T47D (cell line): ENCODE data around the gene ING5.
"Not testable (repeated sequence)": the region's sequence is repeated elsewhere in the genome, so short reads cannot be mapped to it uniquely, and the experiment has no call there.

Source experiments
- DNase-seq, 2 experiments: peaks; one replicate each; pipeline versions ENCODE4 v3.0.0 to v3.0.0-alpha.2; 2011 to 2012; ENCODE audit warnings: low read depth in 1 of 2, low spot score in 1 of 2
- JUND ChIP-seq: IDR thresholded peaks from 2 replicates; pipeline ENCODE4 v1.6.1; 2012; ENCODE audit warnings: low read depth
- in situ Hi-C: cut with HindIII; loops from 2 replicates; pipeline ENCODE4 v1.10.0; 2016; ENCODE audit warnings: low sequenced_read_pairs, low pct_unique_long_range_greater_than_20kb

ING5 gene

GRCh38 chr2:241728627-241729026 is 26.8 kb downstream of the ING5 start:
- no peak for DNase-seq
- in situ Hi-C loops: no loop called here

GRCh38 chr2:241729868-241730267 is 28.0 kb downstream of the ING5 start:
- in situ Hi-C loops: no loop called here
- no peak for DNase-seq
- no peak for TF ChIP-seq JUND

More at GRCh38 chr2:241728627-241729026, 26.8 kb downstream of the ING5 start:
- no peak for TF ChIP-seq JUND

DNA sequence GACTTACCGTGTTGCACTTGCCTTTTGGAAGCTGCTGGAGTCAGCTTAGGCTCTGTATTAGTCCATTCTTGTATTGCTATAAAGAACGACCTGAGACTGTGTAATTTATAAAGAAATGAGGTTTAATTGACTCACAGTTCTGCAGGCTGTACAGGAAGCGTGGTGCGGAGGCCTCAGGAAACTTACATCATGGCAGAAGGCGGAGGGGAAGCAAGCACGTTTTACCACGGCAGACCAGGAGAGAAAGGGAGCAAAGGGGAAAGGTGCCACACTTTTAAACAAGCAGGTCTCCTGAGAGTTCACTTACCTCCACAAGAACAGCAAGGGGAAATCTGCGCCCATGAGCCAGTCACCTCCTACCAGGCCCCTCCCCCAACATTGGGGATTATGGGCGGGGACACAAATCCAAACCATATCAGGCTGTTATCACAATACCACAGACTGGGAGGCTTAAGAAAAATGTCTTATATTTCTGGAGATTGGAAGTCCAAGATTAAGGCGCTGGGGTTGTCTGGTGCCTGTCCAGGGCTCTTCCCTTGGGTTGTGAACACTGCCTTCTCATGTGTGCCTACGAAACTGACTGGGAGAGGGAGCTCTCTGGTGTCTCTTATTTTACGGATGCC is 28.9 kb downstream of the ING5 start:
- in situ Hi-C loops: no loop called here
- DNase-seq: no peak
- TF ChIP-seq JUND: no peak

DNA sequence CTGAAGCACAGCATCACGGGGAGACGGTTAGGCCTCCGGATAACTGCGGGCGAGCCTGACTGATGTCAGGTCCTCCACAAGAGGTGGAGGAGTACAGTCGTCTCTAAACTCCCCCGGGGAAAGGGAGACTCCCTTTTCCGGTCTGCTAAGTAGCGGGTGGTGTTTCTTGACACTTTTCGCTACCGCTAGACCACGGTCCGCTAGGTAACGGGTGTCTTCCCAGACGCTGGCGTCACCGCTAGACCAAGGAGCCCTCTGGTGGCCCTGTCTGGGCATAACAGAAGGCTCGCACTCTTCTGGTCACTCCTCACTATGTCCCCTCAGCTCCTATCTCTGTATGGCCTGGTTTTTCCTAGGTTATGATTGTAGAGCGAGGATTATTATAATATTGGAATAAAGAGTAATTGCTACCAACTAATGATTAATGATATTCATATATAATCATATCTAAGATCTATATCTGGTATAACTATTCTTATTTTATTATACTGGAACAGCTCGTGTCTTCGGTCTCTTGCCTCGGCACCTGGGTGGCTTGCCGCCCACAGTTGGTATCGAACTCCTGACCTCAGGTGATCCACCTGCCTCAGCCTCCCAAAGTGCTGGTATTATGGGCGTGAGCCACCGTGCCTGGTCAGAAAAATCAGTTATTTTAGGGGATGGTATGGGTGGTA is 30.8 kb downstream of the ING5 start:
- in situ Hi-C loops: not testable (repeated sequence)

DNA sequence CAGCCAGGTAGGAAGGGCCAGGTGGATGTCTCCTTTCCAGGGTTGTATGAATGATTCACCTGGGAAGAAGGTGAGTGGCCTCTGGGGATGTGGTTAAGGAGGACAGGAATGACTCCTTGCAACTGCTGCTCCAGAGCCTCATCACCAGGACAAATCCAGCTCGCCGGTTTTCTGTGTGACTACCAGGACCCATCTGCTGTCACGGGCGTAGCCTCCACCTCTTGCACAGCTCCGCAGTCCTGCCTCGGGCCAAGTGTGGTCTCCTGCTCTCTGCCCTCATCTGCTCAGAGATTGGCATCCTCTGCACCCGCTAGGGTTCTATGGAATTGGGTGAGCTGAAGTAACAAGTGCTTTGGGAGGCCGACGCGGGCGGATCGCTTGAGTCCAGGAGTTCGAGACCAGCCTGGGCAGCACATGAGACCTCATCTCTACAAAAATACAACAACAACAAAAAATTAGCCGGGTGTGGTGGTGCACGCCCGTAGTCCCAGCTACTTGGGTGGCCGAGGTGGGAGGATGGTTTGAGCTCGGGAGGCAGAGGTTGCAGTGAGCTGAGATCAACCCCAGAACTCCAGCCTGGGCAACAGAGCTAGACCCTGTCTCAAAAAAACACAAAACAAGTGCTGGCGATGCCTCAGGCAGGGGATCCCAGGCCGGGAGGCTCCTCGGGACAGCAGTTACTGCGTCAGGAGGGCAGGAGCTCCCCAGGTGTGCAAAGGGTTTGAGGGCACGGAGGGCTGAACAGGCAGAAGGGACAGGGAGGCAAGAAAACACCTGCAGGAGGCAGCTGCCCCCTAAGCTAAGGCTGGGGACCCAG is 31.8 kb downstream of the ING5 start:
- in situ Hi-C loops: no loop called here
- peak in 1 of 2 experiments; percentile 16 for DNase-seq
- TF ChIP-seq JUND: no peak

More for the DNA sequence above, 30.8 kb downstream of the ING5 start:
- peak in 1 of 2 experiments; percentile 59 for DNase-seq

DNA sequence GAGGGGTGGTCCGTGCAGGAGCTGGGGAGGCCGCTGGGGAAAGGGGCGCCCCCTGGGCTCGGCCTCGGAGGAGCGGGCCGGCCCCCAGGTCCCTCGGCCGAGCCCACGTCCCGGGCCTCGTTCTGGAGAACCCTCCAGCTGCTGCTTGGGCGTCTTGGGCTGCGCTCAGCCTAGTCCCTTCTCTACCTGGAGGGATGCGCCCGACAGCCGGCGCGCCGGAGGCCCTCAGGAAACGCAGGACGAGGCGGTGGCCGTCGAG is 32.3 kb downstream of the ING5 start:
- DNase-seq: no peak
- TF ChIP-seq JUND: no peak
- in situ Hi-C loops: no loop called here

DNA sequence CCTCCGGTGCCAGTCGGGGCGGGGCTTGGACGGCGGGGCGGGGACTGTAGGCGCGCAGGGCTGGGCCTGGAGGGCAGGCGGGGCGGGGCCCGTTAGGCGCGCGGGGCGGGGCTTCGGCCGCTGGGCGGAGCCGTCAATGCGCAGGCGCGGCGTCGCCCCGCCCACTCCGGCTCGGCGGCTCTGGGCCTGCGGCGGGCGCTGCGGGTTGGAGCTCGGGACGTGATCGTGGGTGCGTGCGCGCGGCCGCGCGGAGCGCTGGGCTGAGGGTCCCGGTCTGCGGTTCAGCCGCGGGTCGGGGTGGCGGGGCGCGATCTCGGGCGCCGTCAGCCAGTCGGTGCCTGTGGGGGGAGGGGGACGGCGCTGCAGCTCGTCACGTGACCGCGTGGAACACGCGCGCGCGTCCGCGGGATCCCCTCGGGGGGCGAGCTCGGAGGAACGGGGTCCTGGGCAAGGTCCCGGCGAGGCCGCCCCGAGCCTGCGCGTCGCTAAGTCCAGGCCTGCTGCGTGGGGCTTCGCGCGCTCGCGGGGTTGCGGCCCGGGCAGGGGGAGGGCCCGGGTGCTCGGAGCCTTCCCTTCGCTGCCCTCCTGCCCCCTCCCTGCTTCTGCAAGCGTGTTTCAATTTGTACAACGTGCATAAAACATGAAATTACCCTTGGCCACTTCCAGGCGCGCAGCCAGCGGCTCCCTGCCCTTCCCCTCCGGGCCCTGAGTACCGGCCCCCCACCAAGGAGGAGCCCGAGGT is 32.8 kb downstream of the ING5 start, which contains the start of gene D2HGDH:
Gene D2HGDH, plus strand, starts transcription at position 164 of the 742 bp plus-strand sequence. CDS start 595 bp downstream, outside the sequence.
- peak; percentile 64 to 82 for DNase-seq
- in situ Hi-C loops: no loop called here
- TF ChIP-seq JUND: no peak

GRCh38 chr2:241736111-241736510 is 34.3 kb downstream of the ING5 start:
- TF ChIP-seq JUND: no peak
- in situ Hi-C loops: no loop called here
- no peak for DNase-seq

DNA sequence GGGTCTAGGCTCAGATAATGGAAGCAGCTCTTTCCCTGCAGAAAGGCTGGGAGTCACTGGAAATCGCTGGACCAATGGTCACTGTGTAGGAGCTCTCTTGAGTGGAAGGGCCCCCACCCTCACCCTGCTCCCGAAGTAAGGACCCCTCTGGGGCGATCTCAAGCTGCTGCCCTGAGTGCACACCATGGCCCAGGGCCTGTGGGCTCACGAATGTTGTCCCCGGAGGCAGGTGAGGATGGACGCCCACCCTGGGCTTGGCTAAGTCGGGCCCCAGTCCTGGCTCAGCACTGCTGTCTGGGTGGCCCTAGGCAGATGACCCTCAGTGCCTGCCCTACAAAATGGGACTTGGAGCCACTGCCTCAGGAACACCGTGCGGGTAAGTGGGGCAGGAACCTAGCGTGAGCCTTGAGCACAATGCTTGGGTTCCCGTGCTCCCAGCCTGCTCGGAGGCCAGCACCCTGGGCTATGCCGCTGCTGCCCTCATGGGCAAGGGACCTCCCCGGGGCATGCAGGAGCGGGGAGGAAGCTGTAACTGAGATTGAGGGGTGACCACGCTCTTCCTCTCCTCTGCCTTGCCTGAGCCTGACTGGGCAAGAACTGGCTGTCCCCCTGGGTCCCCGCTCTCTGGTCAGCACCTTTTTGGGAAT is 36.3 kb downstream of the ING5 start:
- in situ Hi-C loops: no loop called here
- TF ChIP-seq JUND: no peak
- DNase-seq: no peak

DNA sequence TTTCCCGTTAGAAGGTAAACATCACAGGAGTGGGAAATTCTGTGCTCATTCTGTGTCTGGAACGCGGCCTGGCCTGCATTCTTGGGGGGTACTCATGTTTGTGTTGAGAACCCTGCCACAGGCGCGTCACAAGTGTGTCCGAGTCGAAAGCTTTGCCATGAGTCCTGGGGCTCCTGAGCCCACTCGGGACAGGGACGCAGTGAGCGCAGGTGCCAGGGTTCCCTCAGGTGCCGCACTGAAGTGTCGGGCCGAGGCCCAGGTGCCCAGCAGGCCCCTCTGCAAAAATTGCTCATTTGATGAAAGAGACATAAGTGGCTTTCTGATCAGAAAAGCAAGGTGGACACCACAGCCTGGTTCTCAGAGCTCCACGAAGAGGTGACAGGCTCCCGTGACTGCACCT is 37.3 kb downstream of the ING5 start:
- DNase-seq: no peak
- TF ChIP-seq JUND: no peak
- in situ Hi-C loops: no loop called here

DNA sequence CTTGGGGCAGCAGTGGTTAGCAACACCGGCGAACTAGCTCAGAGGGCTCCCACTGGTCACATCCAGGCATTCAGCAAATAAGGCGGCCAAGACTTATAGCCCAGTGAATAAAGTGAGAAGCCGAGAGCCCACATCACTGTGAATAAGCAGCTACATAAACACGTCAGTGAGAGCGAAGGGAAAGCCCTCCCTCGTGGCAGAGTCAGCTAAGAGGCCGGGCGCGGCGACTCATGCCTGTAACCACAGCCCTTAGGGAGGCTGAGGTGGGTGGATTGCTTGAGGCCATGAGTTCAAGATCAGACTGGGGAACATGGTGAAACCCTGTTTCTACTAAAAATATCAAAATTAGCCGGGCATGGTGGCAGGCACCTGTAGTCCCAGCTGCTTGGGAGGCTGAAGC is 37.8 kb downstream of the ING5 start:
- in situ Hi-C loops: no loop called here
- DNase-seq: no peak
- no peak for TF ChIP-seq JUND

DNA sequence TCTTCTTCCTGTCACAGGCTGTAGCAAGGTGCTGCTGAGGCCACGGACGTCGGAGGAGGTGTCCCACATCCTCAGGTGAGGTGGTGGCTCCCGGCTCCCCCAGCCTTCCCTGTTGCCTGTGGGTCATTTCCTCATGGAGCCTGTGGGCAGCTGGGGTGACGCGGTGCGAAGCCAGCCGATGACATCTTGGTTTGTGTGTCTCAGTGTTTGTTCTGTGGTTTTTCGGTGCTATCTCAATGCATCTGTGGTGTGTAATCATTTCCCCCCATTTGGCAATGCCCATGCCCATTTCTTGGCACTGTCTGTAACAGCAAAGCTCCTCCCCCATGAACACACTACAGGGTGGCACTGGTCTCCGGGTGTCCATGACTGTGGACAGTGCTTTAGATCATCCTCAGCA is 39.2 kb downstream of the ING5 start:
- in situ Hi-C loops: no loop called here
- TF ChIP-seq JUND: no peak
- DNase-seq: peak in 1 of 2 experiments; percentile 35
